NT2/D1 (cell line): ENCODE results near the gene OR10A6.

Experiments used
- DNase-seq: peaks from one replicate; pipeline ENCODE4 v3.0.0-alpha.2; 2011; ENCODE audit warnings: low read depth, low spot score
- H3K27me3 ChIP-seq: 2 replicates; pipeline ENCODE4 v1.6.0; 2011; ENCODE audit warnings: mild to moderate bottlenecking; ENCODE audit not compliant: insufficient read length, insufficient read depth
- H3K36me3 ChIP-seq: 2 replicates; pipeline ENCODE4 v1.6.1; 2011; ENCODE audit warnings: mild to moderate bottlenecking, low read length, mixed read lengths; ENCODE audit not compliant: insufficient read depth, insufficient read length
- H3K4me1 ChIP-seq: 2 replicates; pipeline ENCODE4 v1.5.1; 2011; ENCODE audit not compliant: insufficient read depth, insufficient read length
- H3K4me3 ChIP-seq: 2 replicates; pipeline ENCODE4 v1.5.1; 2011; ENCODE audit warnings: low read depth; ENCODE audit not compliant: insufficient read length
- H3K9ac ChIP-seq: 2 replicates; pipeline ENCODE4 v1.6.0; 2011; ENCODE audit warnings: low read depth; ENCODE audit not compliant: insufficient read length
- H3K9me3 ChIP-seq: 2 replicates; pipeline ENCODE4 v1.5.1; 2011; ENCODE audit warnings: mild to moderate bottlenecking, low read length; ENCODE audit not compliant: insufficient read depth
- SUZ12 ChIP-seq: IDR thresholded peaks from 2 replicates; pipeline ENCODE4 v1.6.1; 2011; ENCODE audit not compliant: insufficient read length, insufficient read depth; ENCODE audit errors: extremely low read depth
- YY1 ChIP-seq: IDR thresholded peaks from 2 replicates; pipeline ENCODE4 v1.6.1; 2011; ENCODE audit not compliant: insufficient read length, insufficient read depth
- ZNF274 ChIP-seq: IDR thresholded peaks from 2 replicates; pipeline ENCODE4 v1.6.1; 2011; ENCODE audit warnings: mild to moderate bottlenecking, low read depth, low read length

OR10A6 gene

GRCh38 chr11:7892840-7893254, 38.2 kb downstream of the OR10A6 start:
- no peak for TF ChIP-seq YY1
- no peak for TF ChIP-seq ZNF274
- no peak for TF ChIP-seq SUZ12
- H3K4me3 ChIP-seq, result no peak overlapping the region
- DNase-seq, result no peak
- no peaks in the 10 kb centered on the region for H3K27me3 ChIP-seq
- H3K4me1 ChIP-seq, result no peaks in the 10 kb centered on the region
- no peak overlapping the region for H3K9ac ChIP-seq
- H3K9me3 ChIP-seq, result no peaks in the 10 kb centered on the region
- H3K36me3 ChIP-seq, result peaks cover under 1% of the 10 kb centered on the region

DNA sequence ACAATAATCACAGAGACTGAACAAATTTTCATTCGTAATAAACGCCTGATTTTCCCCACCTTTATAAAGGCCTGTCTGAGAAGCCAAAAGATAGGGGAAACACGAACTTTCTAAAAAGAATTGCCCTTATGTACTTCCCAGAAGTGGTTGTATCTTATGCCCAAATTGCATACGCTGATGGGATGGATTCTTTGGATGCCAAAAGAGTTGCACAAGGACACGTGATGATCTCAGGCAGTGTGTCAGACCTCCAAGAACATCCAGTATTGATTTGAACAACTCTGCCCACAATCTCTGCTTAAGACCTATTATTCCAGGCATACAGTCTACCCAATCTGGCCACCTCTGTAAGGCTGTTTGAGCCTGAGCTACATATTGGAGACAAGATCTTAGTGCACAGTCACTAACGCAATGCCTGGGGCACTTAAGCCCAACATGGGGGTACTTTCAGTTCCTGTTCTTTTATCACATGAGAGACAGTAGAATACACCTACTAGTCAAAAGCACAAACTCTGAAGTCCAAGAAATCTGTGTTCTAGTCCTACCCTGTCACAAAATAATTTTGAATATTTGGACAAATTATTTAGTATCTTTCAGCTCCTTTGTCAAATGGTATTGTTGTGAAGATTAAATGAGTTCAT, 38.9 kb downstream of the OR10A6 start:
- H3K4me3 ChIP-seq, result no peak overlapping the region
- no peaks in the 10 kb centered on the region for H3K27me3 ChIP-seq
- no peaks in the 10 kb centered on the region for H3K4me1 ChIP-seq
- no peak for DNase-seq
- no peak for TF ChIP-seq YY1
- H3K9me3 ChIP-seq, result no peaks in the 10 kb centered on the region
- no peak overlapping the region for H3K9ac ChIP-seq
- H3K36me3 ChIP-seq, result no peaks in the 10 kb centered on the region

- H3K9ac ChIP-seq, result no peak overlapping the region
- no peaks in the 10 kb centered on the region for H3K36me3 ChIP-seq
- TF ChIP-seq YY1 (no peak), SUZ12 (no peak), ZNF274 (no peak)
- no peaks in the 10 kb centered on the region for H3K4me1 ChIP-seq
- no peak overlapping the region for H3K4me3 ChIP-seq
- DNase-seq, result no peak
- H3K9me3 ChIP-seq, result no peaks in the 10 kb centered on the region
- H3K27me3 ChIP-seq, result no peaks in the 10 kb centered on the region
Measured at GRCh38 chr11:7890417-7891172, 40.5 kb downstream of the OR10A6 start.

GRCh38 chr11:7889985-7890384, 41.1 kb downstream of the OR10A6 start:
- DNase-seq, result no peak
- Histone ChIP-seq H3K4me1 (no peaks in the 10 kb centered on the region), H3K36me3 (no peaks in the 10 kb centered on the region), H3K27me3 (no peaks in the 10 kb centered on the region), H3K9ac (no peak overlapping the region), H3K9me3 (no peaks in the 10 kb centered on the region), H3K4me3 (no peak overlapping the region)
- TF ChIP-seq YY1, result no peak
- no peak for TF ChIP-seq ZNF274
- TF ChIP-seq SUZ12, result no peak

GRCh38 chr11:7882860-7883259, 48.2 kb downstream of the OR10A6 start:
- no peak overlapping the region for H3K4me3 ChIP-seq
- H3K4me1 ChIP-seq, result no peaks in the 10 kb centered on the region
- peaks cover 16% of the 10 kb centered on the region; the same call in 1 of the 2 replicates for H3K9me3 ChIP-seq
- no peaks in the 10 kb centered on the region for H3K36me3 ChIP-seq
- DNase-seq, result no peak
- no peaks in the 10 kb centered on the region for H3K27me3 ChIP-seq
- TF ChIP-seq ZNF274 (no peak), SUZ12 (no peak), YY1 (no peak)
- no peak overlapping the region for H3K9ac ChIP-seq
